Measurements from ENCODE around the gene TMEM150C. TPM values are rescaled to one million over a fixed set of nuclear protein-coding genes. Genes with fewer than 3 reads are reported as not detected.
"Not testable (repeated sequence)": the region's sequence is repeated elsewhere in the genome, so short reads cannot be mapped to it uniquely, and the experiment has no call there.

The TMEM150C gene
- total and polyA plus RNA-seq, 8 donors, result 1.0 to 8.7 (median 3.0) TPM

DNA sequence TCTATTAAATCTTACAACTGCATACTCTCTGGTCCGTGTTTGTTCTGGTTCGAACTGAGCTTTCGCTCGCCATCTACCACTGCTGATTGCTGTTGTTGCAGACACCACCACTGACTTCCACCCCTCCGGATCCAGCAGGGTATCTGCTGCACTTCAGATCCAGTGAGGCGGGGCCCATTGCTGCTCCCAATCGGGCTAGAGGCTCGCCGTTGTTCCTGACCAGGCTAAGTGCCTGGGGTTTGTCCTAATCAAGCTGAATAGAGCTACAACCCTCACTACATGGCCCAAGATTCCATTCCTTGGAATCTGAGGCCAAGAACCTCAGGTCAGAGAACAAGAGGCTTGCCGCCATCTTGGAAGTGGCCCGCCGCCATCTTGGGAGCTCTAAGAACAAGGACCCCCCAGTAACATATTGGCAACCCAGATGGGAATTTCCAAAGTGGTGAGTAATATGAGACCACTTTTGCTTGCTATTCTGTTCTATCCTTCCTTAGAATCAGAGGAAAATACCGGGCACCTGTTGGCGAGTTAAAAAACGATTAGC, 88.1 kb downstream of the TMEM150C start:
- no peaks in the 10 kb centered on the region for H3K27me3 ChIP-seq

DNA sequence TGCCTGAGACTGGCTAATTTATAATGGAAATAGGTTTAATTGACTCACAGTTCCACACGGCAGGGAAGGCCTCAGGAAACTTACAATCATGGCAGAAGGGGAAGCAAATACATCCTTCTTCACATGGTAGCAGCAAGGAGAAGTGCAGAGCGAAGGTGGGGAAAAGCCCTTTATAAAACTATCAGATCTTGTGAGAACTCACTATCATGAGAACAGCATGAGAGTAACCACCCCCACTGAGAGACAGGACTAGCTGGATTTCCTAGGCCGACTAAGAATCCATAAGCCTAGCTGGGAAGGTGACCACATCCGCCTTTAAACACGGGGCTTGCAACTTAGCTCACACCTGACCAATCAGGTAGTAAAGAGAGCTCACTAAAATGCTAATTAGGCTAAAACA, 88.7 kb downstream of the TMEM150C start:
- H3K27ac ChIP-seq; H3K36me3 ChIP-seq; H3K4me1 ChIP-seq; H3K4me3 ChIP-seq; FAIRE-seq; intact Hi-C loops (cut with DNase I); H3K9me3 ChIP-seq; H3K27me3 ChIP-seq; ATAC-seq; DNase-seq: not testable (repeated sequence)
- WGBS, 2 donors, result 55 to 71% methylated on average over 5 of the region's 5 CpGs

More for the DNA sequence above, 88.1 kb downstream of the TMEM150C start:
- DNase-seq (no peak), FAIRE-seq (no peak), ATAC-seq (no peak)
- 96 to 97% methylated on average over 15 of the region's 15 CpGs for WGBS, 2 donors
- Histone ChIP-seq H3K4me3 (no peak overlapping the region), H3K27ac (no peak overlapping the region), H3K4me1 (no peaks in the 10 kb centered on the region), H3K9me3 (no peaks in the 10 kb centered on the region), H3K36me3 (no peaks in the 10 kb centered on the region)
- TF ChIP-seq, protein P1, sequence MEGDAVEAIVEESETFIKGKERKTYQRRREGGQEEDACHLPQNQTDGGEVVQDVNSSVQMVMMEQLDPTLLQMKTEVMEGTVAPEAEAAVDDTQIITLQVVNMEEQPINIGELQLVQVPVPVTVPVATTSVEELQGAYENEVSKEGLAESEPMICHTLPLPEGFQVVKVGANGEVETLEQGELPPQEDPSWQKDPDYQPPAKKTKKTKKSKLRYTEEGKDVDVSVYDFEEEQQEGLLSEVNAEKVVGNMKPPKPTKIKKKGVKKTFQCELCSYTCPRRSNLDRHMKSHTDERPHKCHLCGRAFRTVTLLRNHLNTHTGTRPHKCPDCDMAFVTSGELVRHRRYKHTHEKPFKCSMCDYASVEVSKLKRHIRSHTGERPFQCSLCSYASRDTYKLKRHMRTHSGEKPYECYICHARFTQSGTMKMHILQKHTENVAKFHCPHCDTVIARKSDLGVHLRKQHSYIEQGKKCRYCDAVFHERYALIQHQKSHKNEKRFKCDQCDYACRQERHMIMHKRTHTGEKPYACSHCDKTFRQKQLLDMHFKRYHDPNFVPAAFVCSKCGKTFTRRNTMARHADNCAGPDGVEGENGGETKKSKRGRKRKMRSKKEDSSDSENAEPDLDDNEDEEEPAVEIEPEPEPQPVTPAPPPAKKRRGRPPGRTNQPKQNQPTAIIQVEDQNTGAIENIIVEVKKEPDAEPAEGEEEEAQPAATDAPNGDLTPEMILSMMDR (IDR thresholded peaks at IDR 0.05), result no peak
- intact Hi-C loops (cut with DNase I), result no loop called here

- TF ChIP-seq, protein P1 (IDR thresholded peaks at IDR 0.05), result no peak
- no peak for FAIRE-seq
- ATAC-seq, result peak in 3 of 4 donors; percentile 37 to 57 (median 49)
- no peaks in the 10 kb centered on the region for H3K36me3 ChIP-seq
- WGBS, 2 donors, result 65 to 69% methylated on average over 2 of the region's 2 CpGs
- H3K27ac ChIP-seq, result no peak overlapping the region
- H3K4me3 ChIP-seq, result no peak overlapping the region
- intact Hi-C loops (cut with DNase I), result loop anchor here in 1 of 3 donors (10.0 kb wide), 1 partner anchor 265 kb away; no protein-coding TSS in a partner anchor
- H3K9me3 ChIP-seq, result no peaks in the 10 kb centered on the region
- no peaks in the 10 kb centered on the region for H3K27me3 ChIP-seq
- no peak for DNase-seq
- no peaks in the 10 kb centered on the region for H3K4me1 ChIP-seq
Measured at GRCh38 chr4:82469791-82470345, 91.9 kb downstream of the TMEM150C start.

- ATAC-seq (no peak), FAIRE-seq (no peak), DNase-seq (no peak)
- Histone ChIP-seq H3K36me3 (no peaks in the 10 kb centered on the region), H3K9me3 (no peaks in the 10 kb centered on the region), H3K4me1 (no peaks in the 10 kb centered on the region), H3K4me3 (no peak overlapping the region), H3K27me3 (no peaks in the 10 kb centered on the region), H3K27ac (no peak overlapping the region)
- TF ChIP-seq, protein P1 (IDR thresholded peaks at IDR 0.05), result no peak
- 42 to 59% methylated on average over 3 of the region's 3 CpGs for WGBS, 2 donors
- intact Hi-C loops (cut with DNase I), result loop anchor here in 1 of 3 donors (10.0 kb wide), 1 partner anchor 267 kb away; no protein-coding TSS in a partner anchor
Measured at GRCh38 chr4:82467471-82467870, 94.3 kb downstream of the TMEM150C start.

GRCh38 chr4:82463221-82463620, 98.6 kb downstream of the TMEM150C start:
- Histone ChIP-seq H3K36me3 (peaks cover 0 to 13% (median 0%) of the 10 kb centered on the region in 3 donors), H3K9me3 (no peaks in the 10 kb centered on the region), H3K4me1 (no peaks in the 10 kb centered on the region), H3K4me3 (no peak overlapping the region), H3K27me3 (no peaks in the 10 kb centered on the region), H3K27ac (no peak overlapping the region)
- FAIRE-seq, result no peak
- TF ChIP-seq, protein P1 (IDR thresholded peaks at IDR 0.05), result no peak
- WGBS, 2 donors, result 100% methylated on average over 1 of the region's 1 CpG
- no peak for ATAC-seq
- no peak for DNase-seq
- intact Hi-C loops (cut with DNase I), result loop anchor here in 2 of 3 donors (5.0 to 10.0 kb wide), 2 partner anchors 272 to 274 kb away; no protein-coding TSS in a partner anchor
